GM19324 (cell line): ENCODE measurements around the gene RECQL5.

Source experiments
- ATAC-seq: cut with Tn5 transposase; IDR thresholded peaks from one replicate; pipeline ENCODE4 v1.9.1; 2021; ENCODE audit warnings: mild to moderate bottlenecking, moderate library complexity; ENCODE audit not compliant: unreplicated experiment, low FRiP score

RECQL5 gene

DNA sequence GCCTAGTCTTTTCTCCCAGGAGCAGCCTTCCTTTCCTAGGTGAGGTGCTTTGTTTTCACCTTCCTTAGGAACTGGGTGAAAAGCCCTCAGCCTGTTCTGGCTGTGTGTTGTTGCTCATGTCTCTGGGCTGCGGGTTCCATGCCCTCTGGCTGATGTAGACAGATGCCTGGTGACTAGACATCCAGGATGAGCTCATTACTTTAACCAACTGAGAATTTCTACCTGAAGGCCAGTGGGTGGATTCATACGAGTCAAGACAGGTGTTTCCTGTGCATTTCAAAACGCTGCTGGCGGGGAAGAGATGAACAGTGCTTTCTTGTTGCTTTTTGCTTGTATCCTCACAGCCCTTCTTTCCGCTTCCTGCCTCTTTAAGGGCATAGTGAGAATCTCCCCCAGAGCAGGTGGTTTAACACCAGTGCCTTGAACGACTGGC, 22.5 kb upstream of the RECQL5 start:
- no peak for ATAC-seq

DNA sequence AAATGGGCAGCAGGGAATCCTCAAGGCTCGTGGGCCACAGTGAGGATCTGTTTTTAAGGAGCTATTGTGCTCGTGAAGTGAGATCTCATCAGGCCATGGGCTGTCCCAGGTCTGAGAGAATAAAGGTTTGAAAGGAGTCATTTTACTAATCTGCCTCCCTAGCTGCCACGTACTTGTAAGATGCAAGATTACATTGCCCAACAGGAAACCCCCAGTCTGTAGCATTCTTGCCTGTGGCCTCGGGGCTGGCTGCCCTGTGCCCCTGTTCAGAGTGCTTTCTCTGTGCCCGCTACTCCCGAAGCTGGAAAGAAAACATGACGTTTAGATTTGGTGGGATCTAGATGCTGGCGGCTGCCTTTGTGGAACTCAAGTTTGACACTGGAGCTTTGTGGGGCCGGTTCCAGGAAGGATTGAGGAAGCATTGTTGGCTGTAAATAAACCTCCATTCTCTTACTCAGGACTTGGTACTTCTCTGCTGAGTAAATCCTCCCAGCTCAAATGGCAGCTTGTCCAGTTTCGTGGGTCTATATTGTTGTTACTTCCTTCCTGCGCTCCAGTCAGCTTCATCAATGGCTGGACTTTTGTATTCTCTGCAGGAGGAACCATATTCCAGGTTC, 21.4 kb upstream of the RECQL5 start:
- no peak for ATAC-seq

DNA sequence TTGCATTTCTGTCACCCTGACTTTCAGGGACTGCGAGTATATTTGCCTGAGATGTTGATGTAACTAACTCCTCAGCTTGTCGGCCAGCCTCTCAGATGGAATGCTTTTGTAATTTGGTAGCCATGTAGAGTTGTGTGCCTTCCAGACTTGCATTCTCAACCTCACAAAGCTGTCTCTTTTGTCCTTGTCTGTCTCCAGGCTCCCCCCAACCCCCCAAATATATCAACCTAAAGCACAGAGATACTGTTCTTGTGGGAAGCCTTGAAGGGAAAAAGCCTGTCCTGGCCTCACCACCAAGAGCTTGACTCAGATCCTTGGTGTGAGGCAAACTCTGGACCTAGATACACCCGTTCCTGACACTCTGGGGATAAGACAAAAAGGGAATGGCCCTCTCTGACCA, 18.5 kb upstream of the RECQL5 start:
- no peak for ATAC-seq

DNA sequence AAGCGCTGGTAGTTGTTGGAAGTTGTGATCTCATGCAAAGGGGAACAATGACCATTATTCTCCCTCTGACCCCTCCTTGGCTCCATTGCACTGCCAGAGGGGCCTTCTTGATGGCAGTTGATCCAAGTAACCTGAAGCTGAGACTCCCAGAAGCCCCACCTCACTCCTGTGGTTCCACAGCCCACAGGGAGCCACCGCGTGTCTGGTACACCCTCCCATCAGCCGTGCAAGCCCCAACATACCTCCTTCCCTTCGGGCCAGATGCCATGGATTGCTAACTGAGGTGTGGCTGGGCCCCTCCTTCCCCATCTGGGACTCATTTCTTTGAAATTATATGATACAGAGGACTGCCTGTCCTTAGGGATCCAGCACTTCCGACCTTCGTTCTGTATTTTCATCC, 18.0 kb upstream of the RECQL5 start:
- ATAC-seq = no peak

DNA sequence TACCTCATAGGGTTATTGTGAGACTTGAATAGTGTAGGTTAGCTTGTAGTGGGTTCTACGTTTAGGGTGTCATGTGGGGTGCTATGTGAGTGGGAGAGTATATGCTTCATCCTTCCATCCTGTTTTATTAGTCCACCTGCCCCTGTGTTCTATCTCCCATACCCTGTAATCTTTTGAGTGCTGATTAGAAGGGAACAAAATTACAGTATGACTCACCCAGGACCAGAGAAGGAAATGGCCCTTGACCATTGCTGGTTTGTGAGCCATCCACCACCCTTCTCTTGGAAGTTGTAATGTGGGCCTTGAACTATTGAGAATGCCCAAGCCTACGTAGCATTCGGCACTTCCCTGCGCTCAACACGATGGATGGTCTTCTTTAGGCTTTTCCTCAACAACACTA, 17.3 kb upstream of the RECQL5 start:
- no peak for ATAC-seq

DNA sequence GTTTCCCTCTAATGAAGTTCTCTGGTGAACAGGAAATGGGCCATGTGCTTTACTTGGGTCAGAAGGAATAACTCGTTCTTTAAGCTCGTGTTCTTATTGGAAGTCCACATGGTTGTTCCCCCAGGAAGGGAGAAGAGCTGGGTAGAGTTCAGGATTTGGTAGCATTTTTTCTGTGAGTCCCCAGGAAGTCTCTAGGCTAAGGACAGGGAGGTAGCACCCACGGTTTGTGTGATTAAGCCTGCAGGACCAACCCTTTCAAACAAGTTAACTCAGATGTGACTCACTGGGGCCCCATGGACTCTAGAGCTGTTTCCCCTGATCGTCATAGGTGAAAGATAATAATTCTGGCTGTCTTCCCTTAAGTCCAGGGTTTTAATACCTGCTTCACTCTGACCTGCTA, 16.6 kb upstream of the RECQL5 start:
- ATAC-seq = no peak

DNA sequence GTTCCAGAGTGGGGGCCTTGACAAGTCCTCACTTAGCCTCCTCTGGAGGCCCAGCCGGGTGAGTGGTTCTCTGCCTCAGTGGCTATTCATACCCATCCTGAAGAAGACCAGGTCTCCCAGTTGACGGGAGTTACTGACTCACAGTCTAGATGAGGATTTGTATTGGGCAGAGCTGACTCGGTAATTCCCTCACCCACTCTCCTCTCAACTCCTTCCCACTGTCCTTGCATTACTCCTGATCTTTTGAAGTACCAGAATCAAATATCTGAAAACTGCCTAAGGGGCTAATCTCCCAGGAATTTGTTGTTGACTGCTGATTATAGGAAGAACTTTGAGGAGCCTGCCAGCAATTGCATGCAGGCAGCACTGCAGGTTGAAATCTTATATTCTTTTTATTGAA, 14.3 kb upstream of the RECQL5 start:
- no peak for ATAC-seq

DNA sequence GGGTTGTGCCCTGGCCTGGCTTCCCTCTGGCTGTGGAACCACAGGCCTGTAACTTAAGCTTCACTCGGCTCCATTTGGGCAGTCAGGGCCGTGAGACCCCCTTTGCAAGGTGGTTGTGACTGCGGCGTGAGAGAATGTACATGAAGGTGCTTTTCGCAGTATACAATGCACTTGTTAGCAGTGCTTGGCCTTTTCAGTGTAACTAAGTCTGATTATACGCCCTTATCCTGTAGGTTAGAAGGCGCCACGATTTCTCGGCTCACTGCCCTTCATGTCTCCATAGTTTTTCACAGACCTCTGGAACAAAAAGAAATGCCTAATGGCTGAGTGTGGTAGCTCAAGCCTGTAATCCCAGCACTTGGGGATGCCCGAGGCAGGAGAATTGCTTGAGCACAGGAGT, 13.5 kb upstream of the RECQL5 start:
- no peak for ATAC-seq

DNA sequence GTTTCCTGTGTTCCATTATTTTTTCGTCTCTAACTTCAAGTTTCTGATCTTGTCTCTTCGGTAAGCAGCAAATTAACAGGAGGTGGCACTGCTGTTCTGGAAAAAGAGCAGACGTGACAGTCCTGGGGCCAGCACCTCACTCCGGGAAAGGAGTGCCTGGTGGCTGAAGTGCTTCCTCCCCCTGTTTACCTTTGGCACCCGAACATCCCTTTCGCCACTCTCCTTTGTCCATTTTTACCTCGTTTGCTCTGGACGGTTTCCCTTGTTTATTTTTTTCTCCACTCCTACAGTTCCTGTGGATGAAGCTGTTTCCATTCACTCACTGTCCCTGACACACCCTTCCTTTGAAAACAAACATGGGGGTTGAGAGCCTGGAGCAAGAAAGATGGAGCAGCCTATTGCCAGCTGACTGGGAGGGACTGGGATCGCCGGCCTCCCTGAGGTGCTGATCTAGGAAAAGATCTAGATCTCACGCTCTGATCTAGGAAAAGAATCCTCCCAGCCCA, 12.8 kb upstream of the RECQL5 start:
- no peak for ATAC-seq

DNA sequence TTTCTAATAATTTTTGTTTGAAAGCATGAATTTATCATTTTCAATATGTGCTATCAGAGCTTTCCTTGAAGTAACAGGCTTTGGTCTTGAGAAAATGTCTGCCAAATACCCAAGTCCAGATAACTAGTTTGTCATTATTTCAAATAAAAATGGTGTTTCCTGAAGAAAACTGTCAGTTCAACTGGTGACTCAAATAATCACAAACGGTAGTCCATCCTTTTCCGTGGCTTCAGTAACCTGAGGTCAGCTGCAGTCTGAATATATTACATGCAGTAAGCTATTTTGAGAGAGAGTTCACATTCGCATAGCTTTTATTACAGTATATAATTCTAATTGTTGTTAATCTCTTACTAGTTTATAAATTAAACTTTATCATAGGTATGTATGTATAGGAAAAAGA, 9.5 kb upstream of the RECQL5 start:
- ATAC-seq = no peak

DNA sequence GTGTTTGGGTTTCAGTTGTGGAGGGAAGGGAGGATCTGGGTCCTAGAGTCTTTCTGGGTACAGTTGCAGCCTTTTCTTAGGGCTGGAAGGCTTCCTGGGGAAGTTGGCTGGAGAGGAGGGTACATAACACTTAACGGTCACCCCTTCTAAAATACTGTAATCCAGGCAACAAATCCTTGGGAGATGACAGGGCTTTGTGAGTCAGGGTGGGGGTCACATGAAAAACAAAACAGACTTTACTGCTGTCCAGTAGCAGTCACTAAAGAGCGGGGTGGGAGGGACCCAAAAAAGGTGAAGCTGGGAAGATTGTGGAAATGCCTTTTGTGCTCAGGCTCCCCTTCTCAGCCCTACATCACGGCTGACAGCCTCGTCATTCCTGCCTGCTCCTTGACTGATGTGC, 6.5 kb upstream of the RECQL5 start:
- ATAC-seq = no peak

DNA sequence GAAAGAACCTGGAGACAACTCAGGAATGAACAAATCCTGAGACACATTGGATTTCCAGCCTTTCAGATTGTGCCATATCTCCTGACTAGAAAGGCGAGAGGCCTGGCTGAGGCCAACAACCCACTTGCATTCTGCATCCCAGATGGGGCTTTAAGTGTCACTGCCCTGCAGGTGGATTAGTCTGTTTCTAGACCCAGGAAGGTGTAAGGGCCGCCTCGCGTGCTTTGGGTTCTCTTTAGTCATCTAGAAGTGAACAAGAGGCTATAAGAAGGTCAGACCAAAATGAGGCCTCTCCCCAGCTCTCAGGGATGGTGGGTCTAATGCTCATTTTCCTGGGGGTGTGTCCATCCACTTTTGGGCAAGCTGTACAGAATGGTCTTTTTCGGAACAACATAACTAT, 5.1 kb upstream of the RECQL5 start:
- ATAC-seq = no peak

DNA sequence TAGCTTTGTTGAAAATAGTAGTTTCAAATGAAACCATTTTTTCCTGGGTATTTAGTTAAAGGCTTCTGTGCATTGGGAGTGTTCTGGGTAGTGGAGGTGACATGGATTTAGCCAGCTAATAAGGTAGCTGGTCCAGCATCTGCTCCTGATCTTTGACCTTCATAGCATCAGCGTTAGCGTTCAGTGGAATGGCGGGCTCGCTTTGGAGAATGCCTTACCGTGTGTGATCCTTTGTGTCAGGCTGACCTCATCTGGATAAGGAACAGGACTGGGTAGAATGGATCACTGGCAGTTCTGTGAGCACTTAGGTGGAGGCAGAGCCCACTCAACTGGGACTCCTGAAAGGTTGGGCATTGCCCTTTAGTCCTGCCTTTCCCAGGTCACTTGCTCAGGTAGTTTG, 3.9 kb upstream of the RECQL5 start:
- ATAC-seq = no peak

DNA sequence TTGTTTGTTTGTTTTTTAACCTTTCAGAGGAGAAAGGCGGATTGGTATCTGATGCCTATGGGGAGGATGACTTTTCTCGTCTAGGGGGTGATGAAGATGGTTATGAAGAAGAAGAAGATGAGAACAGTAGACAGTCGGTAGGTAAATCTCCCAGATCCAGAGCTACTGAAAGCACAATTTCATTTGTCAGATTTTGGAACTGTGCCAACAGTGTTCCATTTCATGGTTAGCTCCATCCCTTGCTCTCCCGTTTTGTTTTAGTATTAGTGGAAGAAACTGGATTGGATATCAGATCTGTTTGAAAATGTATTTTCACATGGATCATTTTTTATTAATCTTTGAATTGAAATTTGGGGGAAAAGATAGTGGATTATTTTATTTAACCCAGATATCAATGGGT, 1.5 kb upstream of the RECQL5 start:
- no peak for ATAC-seq

DNA sequence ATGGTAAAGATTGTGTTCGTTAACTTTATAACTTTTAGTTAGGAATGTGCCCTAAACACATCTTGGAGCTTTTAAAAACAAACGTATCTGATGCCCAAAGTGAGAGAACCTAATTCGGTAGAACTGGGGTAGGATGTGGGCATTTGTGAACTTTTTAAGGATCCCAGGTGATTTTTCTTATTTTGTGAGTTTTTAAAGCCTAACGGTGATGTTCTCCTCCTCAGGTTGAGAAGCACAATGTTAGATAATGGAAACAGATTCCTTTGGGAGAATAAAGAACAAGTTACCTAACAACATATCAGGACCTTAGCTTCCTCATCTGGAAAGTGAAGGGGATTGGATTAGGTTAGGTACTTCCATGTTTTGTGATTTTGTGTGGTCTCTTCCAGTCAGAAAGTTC, 871 bp upstream of the RECQL5 start:
- ATAC-seq = no peak

DNA sequence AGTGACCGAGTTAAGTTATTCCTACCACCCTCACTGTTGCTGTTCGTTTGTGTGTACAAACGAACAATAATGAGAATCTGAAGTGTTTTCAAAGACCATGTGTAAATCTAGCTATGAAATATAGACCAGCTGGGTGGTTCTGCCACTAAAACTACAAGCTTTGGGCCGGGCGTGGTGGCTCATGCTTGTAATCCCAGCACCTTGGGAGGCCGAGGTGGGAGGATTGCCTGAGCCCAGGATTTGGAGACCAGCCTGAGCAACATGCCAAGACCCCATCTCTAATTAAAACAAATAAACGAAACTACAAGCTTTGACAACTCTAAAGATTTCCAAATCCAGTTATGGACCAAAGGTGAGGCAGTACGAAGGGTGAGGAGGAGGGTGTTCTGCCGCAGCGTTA, 973 bp downstream of the RECQL5 start:
- no peak for ATAC-seq

DNA sequence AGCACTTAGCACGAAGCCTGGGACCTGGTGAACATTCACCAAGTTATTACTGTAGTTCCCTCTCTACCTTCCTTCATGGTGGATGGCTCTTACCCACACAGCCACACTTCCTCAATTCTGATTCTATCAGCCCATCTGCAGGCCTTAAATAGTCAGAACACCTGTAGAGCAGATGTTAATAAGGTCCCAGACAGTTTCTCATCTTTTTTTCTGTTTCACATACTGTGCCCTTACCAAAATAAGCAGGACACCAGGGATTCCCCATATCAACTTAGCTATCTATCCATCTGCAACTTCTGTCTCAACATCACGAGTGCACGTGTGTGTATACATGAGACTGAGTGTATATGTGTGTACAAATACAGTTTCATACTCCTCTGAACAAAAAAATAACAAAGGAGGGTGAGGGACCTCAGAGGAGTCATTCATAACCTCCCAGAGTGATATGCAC, 2.8 kb downstream of the RECQL5 start:
- ATAC-seq = peak; percentile 51

DNA sequence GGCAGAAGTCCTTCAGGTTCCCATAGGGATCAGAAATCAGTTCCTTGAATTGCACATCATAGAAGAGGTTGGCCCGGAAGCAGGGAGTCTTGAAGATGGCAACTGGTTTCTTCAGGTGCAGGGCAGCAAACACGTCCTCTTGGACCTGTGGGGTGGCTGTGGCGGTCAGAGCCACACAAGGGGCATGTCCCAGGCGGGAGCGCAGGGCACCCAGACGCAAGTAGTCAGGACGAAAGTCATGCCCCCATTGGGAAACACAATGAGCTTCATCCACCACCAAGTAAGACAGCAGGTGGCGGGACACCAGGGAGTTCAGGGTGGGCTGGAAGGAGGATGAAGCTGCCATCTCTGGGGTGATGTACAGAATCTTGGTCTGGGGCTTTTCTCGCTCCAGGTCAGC, 4.4 kb downstream of the RECQL5 start:
- no peak for ATAC-seq

DNA sequence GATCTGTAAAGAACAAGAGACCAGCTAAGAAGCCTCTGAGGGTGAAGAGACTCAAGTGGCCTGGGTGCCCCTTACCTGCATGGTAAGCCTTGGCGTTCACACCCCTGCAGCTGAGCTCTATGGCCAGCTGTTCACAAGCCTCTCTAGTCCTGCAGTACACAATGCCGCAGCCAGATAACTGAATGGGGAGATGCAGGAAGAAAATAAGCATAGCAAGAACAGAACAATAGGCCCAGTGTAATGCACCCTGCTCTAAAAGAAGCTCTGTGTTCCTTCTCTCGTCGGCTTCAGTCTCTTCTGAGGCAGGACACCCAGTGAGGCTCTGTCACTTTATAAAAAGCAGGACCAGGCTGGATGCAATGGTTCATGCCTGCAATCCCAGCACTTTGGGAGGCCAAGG, 5.4 kb downstream of the RECQL5 start:
- no peak for ATAC-seq

DNA sequence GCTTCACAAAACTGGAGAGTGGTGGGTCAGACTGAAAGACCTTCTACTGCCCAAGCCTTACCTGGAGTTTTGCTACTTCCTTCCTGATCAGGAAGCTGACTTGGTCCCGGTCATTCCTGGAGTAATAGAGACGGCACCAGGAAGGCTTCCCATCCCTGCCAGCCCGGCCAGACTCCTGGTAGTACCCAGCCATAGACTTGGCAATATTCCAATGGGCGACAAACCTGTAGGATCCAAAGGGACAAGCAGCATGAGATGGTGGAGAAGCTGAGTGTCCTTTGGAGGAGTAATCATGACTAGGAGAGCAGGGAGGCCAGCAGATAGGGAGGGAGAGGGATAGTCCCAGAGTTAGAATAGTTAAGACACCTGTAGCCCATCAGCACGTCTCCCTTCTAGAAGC, 8.7 kb downstream of the RECQL5 start:
- no peak for ATAC-seq

DNA sequence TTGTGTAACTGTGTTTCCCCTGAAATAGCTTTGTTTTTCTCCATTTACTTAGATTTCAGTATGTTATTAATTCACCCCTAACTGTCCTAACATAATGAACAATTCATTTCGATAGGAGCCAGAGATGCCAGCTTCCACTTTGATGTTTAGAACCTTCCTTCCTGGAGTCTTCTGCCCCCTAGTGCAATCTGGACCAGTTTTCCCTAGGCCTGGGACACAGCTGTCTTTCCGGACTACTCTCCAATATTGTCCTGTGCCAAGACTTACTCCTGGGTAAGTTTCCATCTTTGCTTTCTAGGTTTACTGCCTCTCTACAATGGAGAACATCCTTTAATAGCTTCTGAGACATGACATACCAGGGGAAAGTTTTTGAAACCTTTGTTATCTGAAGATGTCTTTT, 12.8 kb downstream of the RECQL5 start:
- ATAC-seq = no peak

DNA sequence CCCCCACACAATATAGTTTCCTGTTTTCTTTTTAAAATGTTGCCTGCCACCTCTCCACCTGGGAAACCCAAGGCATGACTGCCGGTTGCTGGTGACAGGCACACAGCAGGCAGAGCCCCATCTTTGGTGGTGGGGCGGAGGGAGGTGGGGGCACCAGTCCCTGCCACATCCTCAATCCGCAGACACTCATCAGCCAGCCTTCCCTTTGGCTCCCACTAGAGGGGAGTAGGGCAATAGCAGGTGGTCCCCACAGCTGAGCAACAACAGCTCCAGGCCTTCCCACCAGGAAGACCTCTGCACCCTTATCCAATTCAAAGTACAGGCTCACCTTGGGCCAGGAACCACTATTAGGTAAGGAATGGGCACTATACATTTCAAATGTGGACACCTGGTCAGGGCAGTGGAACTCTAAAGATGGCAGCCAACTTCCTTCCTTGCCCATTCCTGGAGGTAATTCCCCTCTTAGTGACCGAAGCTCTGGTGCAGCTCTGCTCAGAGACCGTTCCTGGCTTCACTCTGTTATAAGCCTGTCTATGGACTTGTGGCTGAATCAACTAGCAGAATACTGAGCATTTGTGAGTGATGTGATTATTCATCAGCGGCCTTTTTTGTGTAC, 13.9 kb downstream of the RECQL5 start:
- ATAC-seq = no peak

DNA sequence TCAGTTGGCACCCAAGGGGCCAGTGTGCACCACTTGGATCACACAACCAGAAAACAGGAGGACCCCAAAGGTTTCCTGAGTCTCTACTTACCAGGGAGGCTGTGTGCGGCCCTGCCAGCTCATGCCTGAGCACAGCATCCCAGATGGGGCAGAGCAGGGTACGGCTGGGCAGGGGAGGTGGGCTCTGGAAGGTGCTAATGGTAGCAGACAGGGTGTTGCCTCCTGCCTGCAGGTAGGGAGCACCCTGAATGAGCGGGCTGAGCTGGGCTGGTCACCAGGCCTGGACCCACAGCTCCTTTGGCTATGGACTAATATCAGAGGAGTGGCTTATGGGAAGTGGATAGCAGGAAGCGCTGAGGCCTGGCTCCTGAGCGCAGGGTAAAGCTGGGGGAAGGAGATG, 14.6 kb downstream of the RECQL5 start:
- ATAC-seq = no peak
